Natural killer cell (primary cell): ENCODE measurements around the gene SLITRK4. TPM values are rescaled to one million over a fixed set of nuclear protein-coding genes. Genes with fewer than 3 reads are reported as not detected.

ENCODE experiments used
- ATAC-seq, 3 donors: fragments of 150-1000 bp in 2 of 3; fragments of 200-7000 bp in 1 of 3; cut with Tn5 transposase; 1 replicate in 1 of 3; 2 replicates in 2 of 3; pipeline ENCODE4 v1.10.0; 2021; ENCODE audit warnings: mild to moderate bottlenecking in 2 of 3, moderate library complexity in 2 of 3
- DNase-seq, 2 donors: peaks; one replicate each; pipeline versions ENCODE4 v3.0.0 to v3.0.0-alpha.2; 2013 to 2021; ENCODE audit warnings: mixed read lengths in 1 of 2
- H3K27ac ChIP-seq: one replicate; pipeline ENCODE4 v1.5.1; 2013; ENCODE audit warnings: mild to moderate bottlenecking, low read length
- H3K27me3 ChIP-seq: one replicate; pipeline ENCODE4 v1.6.1; 2013; ENCODE audit warnings: low read length; ENCODE audit not compliant: control insufficient read depth, insufficient read depth
- H3K36me3 ChIP-seq: one replicate; pipeline ENCODE4 v1.6.1; 2013; ENCODE audit warnings: low read length; ENCODE audit not compliant: control insufficient read depth, insufficient read depth
- H3K4me1 ChIP-seq: one replicate; pipeline ENCODE4 v1.6.1; 2013; ENCODE audit warnings: low read length; ENCODE audit not compliant: control insufficient read depth, insufficient read depth
- H3K4me3 ChIP-seq: one replicate; pipeline ENCODE4 v1.5.1; 2013; ENCODE audit warnings: low read length
- H3K9me3 ChIP-seq: one replicate; pipeline ENCODE4 v1.6.1; 2013; ENCODE audit warnings: low read length; ENCODE audit not compliant: control insufficient read depth, insufficient read depth
- H3K27ac Mint-ChIP-seq, 2 donors: one replicate each; pipeline ENCODE4 v1.8.0; 2022; ENCODE audit warnings: mild to moderate bottlenecking in 2 of 2, mixed read lengths in 2 of 2, moderate library complexity in 1 of 2
- H3K27me3 Mint-ChIP-seq, 2 donors: one replicate each; pipeline ENCODE4 v1.8.0; 2022; ENCODE audit warnings: low read depth in 2 of 2, mixed read lengths in 2 of 2
- H3K36me3 Mint-ChIP-seq: one replicate; pipeline ENCODE4 v1.8.0; 2022; ENCODE audit warnings: mixed read lengths
- H3K4me1 Mint-ChIP-seq, 2 donors: one replicate each; pipeline ENCODE4 v1.8.0; 2022; ENCODE audit warnings: mixed read lengths in 2 of 2
- H3K4me3 Mint-ChIP-seq: one replicate; pipeline ENCODE4 v1.8.0; 2022; ENCODE audit warnings: mild to moderate bottlenecking, moderate library complexity, mixed read lengths
- H3K9me3 Mint-ChIP-seq, 2 donors: one replicate each; pipeline ENCODE4 v1.8.0; 2022; ENCODE audit warnings: mixed read lengths in 2 of 2
- WGBS: methylation state at CpG from one replicate; pipeline ENCODE4 v1.1.7; 2013; ENCODE audit warnings: missing lambda C conversion rate; ENCODE audit not compliant: insufficient coverage; 5-methylcytosine and 5-hydroxymethylcytosine counted together
- intact Hi-C: fragments of 100-400 bp; cut with micrococcal nuclease; formaldehyde crosslinking; loops from one replicate; pipeline ENCODE4 v1.14.2; 2022
- total RNA-seq, 4 donors: library from RNA; stranded (reverse); fragments of 120-200 nt in 1 of 4; gene quantifications; one replicate each; pipeline versions ENCODE4 v1.2.3 to v1.2.4, GENCODE V29; 2013 to 2022
- TF ChIP-seq, protein P1 (sequence below): fragments of 200-600 bp; IDR thresholded peaks from one replicate; pipeline ENCODE4 v1.8.0; 2022; ENCODE audit warnings: antibody characterized with exemption

The SLITRK4 gene
- total RNA-seq, 3 donors from 2014 or later (not counting 1 experiment from before 2014, with no cell fraction given), result 0.28 to 0.65 TPM; not detected in 1

DNA sequence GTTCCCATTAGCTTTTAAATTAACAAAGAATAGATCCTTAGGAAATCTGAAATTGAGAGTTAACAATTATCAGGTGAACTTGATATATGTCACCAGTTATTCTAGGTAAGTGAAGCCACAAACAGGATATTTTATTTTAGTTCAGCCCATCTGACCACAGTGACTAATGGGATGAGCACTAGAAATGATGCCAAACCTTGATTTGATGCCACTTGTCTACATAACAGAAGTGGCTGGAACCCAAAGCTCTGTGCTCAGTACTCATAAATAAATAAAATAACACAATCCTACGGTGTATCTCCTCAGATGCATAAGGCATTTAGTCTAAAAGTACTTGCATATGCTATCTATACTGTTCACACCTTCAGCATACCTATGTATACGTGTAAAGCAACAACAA, 12.2 kb downstream of the SLITRK4 start:
- no peaks in the 10 kb centered on the region for H3K36me3 Mint-ChIP-seq
- Histone ChIP-seq H3K27me3 (no peaks in the 10 kb centered on the region), H3K27ac (no peak overlapping the region), H3K36me3 (no peaks in the 10 kb centered on the region), H3K4me3 (no peak overlapping the region), H3K4me1 (no peaks in the 10 kb centered on the region), H3K9me3 (no peaks in the 10 kb centered on the region)
- DNase-seq (no peak), ATAC-seq (no peak)
- TF ChIP-seq, protein P1, sequence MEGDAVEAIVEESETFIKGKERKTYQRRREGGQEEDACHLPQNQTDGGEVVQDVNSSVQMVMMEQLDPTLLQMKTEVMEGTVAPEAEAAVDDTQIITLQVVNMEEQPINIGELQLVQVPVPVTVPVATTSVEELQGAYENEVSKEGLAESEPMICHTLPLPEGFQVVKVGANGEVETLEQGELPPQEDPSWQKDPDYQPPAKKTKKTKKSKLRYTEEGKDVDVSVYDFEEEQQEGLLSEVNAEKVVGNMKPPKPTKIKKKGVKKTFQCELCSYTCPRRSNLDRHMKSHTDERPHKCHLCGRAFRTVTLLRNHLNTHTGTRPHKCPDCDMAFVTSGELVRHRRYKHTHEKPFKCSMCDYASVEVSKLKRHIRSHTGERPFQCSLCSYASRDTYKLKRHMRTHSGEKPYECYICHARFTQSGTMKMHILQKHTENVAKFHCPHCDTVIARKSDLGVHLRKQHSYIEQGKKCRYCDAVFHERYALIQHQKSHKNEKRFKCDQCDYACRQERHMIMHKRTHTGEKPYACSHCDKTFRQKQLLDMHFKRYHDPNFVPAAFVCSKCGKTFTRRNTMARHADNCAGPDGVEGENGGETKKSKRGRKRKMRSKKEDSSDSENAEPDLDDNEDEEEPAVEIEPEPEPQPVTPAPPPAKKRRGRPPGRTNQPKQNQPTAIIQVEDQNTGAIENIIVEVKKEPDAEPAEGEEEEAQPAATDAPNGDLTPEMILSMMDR, result no peak
- H3K4me3 Mint-ChIP-seq, result no peak overlapping the region
- intact Hi-C loops, result no loop called here
- H3K4me1 Mint-ChIP-seq, result no peaks in the 10 kb centered on the region
- peaks cover 0 to 2% of the 10 kb centered on the region in 2 donors for H3K9me3 Mint-ChIP-seq
- H3K27me3 Mint-ChIP-seq, result no peaks in the 10 kb centered on the region
- no peak overlapping the region for H3K27ac Mint-ChIP-seq
- 67% methylated on average over 1 of the region's 2 CpGs for WGBS

DNA sequence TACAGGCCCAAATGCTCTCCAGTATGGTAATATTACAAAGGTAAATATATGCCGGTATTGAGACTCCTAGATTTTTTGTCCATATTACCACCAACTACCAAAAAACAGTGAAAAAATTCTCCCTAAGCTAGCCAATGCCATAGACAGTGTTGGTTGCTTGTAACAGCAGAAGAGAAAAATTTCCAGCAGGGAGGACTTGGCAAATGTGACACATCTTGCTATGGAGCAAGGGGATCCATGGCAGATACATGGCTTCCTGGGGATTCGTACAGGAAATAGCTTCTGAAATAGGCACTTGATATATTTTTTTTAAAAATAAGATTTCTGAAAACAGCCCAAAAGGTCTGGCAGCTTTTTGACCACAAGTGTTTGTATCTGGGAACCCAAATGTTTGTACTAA, 14.6 kb downstream of the SLITRK4 start:
- no peak overlapping the region for H3K4me3 Mint-ChIP-seq
- Histone ChIP-seq H3K4me3 (no peak overlapping the region), H3K27ac (no peak overlapping the region), H3K27me3 (no peaks in the 10 kb centered on the region), H3K9me3 (no peaks in the 10 kb centered on the region), H3K4me1 (no peaks in the 10 kb centered on the region), H3K36me3 (no peaks in the 10 kb centered on the region)
- intact Hi-C loops, result no loop called here
- ATAC-seq (no peak), DNase-seq (no peak)
- no peaks in the 10 kb centered on the region for H3K36me3 Mint-ChIP-seq
- TF ChIP-seq, protein P1, result no peak
- no peaks in the 10 kb centered on the region for H3K9me3 Mint-ChIP-seq
- WGBS, result no CpG with 5 or more reads among the region's 2 CpGs
- H3K4me1 Mint-ChIP-seq, result no peaks in the 10 kb centered on the region
- no peaks in the 10 kb centered on the region for H3K27me3 Mint-ChIP-seq
- H3K27ac Mint-ChIP-seq, result no peak overlapping the region

DNA sequence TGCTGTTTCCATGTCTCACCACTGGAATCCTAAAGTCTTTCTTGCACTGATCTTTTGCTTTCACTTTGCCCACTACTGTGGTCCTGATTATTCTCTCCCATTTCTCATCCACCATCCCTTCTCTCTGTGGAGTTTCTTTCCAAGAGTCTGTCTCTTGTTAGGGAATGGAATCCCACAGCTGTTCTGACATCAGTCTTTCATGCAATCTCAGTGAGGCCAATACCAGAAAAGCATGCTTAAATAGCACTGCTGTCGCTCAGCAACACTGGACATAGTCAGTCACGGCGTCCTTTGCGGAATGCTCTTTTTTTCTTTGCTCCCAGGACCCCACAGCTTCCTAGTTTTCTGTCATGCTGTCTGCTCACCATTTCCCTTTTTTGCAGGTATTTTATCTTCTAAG, 20.1 kb downstream of the SLITRK4 start:
- H3K27ac Mint-ChIP-seq, result no peak overlapping the region
- H3K36me3 Mint-ChIP-seq, result no peaks in the 10 kb centered on the region
- Histone ChIP-seq H3K4me1 (no peaks in the 10 kb centered on the region), H3K27ac (no peak overlapping the region), H3K27me3 (no peaks in the 10 kb centered on the region), H3K9me3 (no peaks in the 10 kb centered on the region), H3K4me3 (no peak overlapping the region), H3K36me3 (no peaks in the 10 kb centered on the region)
- no peaks in the 10 kb centered on the region for H3K4me1 Mint-ChIP-seq
- intact Hi-C loops, result no loop called here
- ATAC-seq (no peak), DNase-seq (no peak)
- TF ChIP-seq, protein P1, result no peak
- no peaks in the 10 kb centered on the region for H3K27me3 Mint-ChIP-seq
- WGBS, result 93% methylated on average over 4 of the region's 4 CpGs
- H3K9me3 Mint-ChIP-seq, result peaks cover 0 to 20% of the 10 kb centered on the region in 2 donors
- peak overlapping the region; percentile 0 for H3K4me3 Mint-ChIP-seq

DNA sequence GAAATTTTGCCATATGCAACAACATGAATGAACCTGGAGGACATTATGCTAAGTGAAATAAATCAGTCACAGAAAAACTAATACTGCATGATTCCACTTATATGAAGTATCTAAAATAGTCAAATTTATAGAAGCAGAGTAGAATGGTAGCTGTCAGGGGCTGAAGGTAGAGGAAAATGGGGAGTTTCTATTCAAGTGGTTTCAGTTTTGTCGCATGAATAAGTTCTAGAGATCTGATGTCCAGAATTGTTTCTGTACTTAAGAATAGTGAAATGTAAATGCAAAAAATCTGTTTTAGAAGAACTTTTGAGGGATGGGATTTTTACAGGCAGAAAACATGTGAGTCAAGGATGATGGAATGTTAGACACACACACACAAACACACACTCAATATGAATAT, 34.1 kb downstream of the SLITRK4 start:
- no peak overlapping the region for H3K4me3 ChIP-seq
- no peak for DNase-seq
- H3K27me3 Mint-ChIP-seq, result no peaks in the 10 kb centered on the region
- no peaks in the 10 kb centered on the region for H3K36me3 Mint-ChIP-seq
- ATAC-seq, result no peak
- intact Hi-C loops, result no loop called here
- no peak overlapping the region for H3K27ac Mint-ChIP-seq
- H3K36me3 ChIP-seq, result no peaks in the 10 kb centered on the region
- H3K4me1 Mint-ChIP-seq, result no peaks in the 10 kb centered on the region
- WGBS, result 100% methylated on average over 1 of the region's 1 CpG
- no peaks in the 10 kb centered on the region for H3K4me1 ChIP-seq
- H3K9me3 Mint-ChIP-seq, result peaks cover 0 to 14% of the 10 kb centered on the region in 2 donors
- no peak overlapping the region for H3K4me3 Mint-ChIP-seq
- TF ChIP-seq, protein P1, result no peak
- no peaks in the 10 kb centered on the region for H3K27me3 ChIP-seq
- no peaks in the 10 kb centered on the region for H3K9me3 ChIP-seq
- no peak overlapping the region for H3K27ac ChIP-seq
